ENCODE measurements around the gene CRYBG1. TPM values are rescaled to one million over a fixed set of nuclear protein-coding genes. Genes with fewer than 3 reads are reported as not detected.
"Not testable (repeated sequence)": the region's sequence is repeated elsewhere in the genome, so short reads cannot be mapped to it uniquely, and the experiment has no call there.

Gene CRYBG1
- total and polyA plus RNA-seq, 2 donors = 6.6 to 32.4 TPM

- Histone ChIP-seq H3K4me3 (ENCODE audit: low read depth, low read length) (no peak overlapping the region), H3K27ac (ENCODE audit: low read depth) (no peak overlapping the region), H3K36me3 (ENCODE audit: insufficient read depth) (peaks cover 3% of the 10 kb centered on the region), H3K4me1 (ENCODE audit: insufficient read depth) (no peaks in the 10 kb centered on the region)
- 50% methylated on average over 2 of the region's 2 CpGs for WGBS
- DNase-seq (ENCODE audit: extremely low spot score) = no peak
Measured at GRCh38 chr6:106563614-106564013, 203.1 kb downstream of the CRYBG1 start.

GRCh38 chr6:106564476-106564875, 204.0 kb downstream of the CRYBG1 start:
- 81% methylated on average over 4 of the region's 4 CpGs for WGBS
- Histone ChIP-seq H3K4me1 (ENCODE audit: insufficient read depth) (no peaks in the 10 kb centered on the region), H3K36me3 (ENCODE audit: insufficient read depth) (peaks cover 3% of the 10 kb centered on the region), H3K27ac (ENCODE audit: low read depth) (no peak overlapping the region), H3K4me3 (ENCODE audit: low read depth, low read length) (no peak overlapping the region)
- no peak for DNase-seq (ENCODE audit: extremely low spot score)

- no peaks in the 10 kb centered on the region for H3K4me1 ChIP-seq (ENCODE audit: insufficient read depth)
- peaks cover 3% of the 10 kb centered on the region for H3K36me3 ChIP-seq (ENCODE audit: insufficient read depth)
- 81% methylated on average over 2 of the region's 2 CpGs for WGBS
- DNase-seq (ENCODE audit: extremely low spot score) = no peak
- no peak overlapping the region for H3K27ac ChIP-seq (ENCODE audit: low read depth)
- no peak overlapping the region for H3K4me3 ChIP-seq (ENCODE audit: low read depth, low read length)
Measured at GRCh38 chr6:106568530-106568929, 208.0 kb downstream of the CRYBG1 start.

- no peak for DNase-seq (ENCODE audit: extremely low spot score)
- Histone ChIP-seq H3K36me3 (ENCODE audit: insufficient read depth) (peaks cover 3% of the 10 kb centered on the region), H3K4me1 (ENCODE audit: insufficient read depth) (no peaks in the 10 kb centered on the region), H3K27ac (ENCODE audit: low read depth) (no peak overlapping the region), H3K4me3 (ENCODE audit: low read depth, low read length) (no peak overlapping the region)
- 96% methylated on average over 4 of the region's 4 CpGs for WGBS
Measured at GRCh38 chr6:106569428-106569827, 208.9 kb downstream of the CRYBG1 start.

- no peak overlapping the region for H3K27ac ChIP-seq (ENCODE audit: low read depth)
- no peak for DNase-seq (ENCODE audit: extremely low spot score)
- WGBS = 74% methylated on average over 5 of the region's 5 CpGs
- H3K36me3 ChIP-seq (ENCODE audit: insufficient read depth) = peaks cover 3% of the 10 kb centered on the region
- no peak overlapping the region for H3K4me3 ChIP-seq (ENCODE audit: low read depth, low read length)
- no peaks in the 10 kb centered on the region for H3K4me1 ChIP-seq (ENCODE audit: insufficient read depth)
Measured at GRCh38 chr6:106572436-106572835, 211.9 kb downstream of the CRYBG1 start.

- DNase-seq (ENCODE audit: extremely low spot score) = no peak
- no peak overlapping the region for H3K4me3 ChIP-seq (ENCODE audit: low read depth, low read length)
- peaks cover 1% of the 10 kb centered on the region for H3K36me3 ChIP-seq (ENCODE audit: insufficient read depth)
- WGBS = 35% methylated on average over 6 of the region's 6 CpGs
- H3K4me1 ChIP-seq (ENCODE audit: insufficient read depth) = no peaks in the 10 kb centered on the region
- no peak overlapping the region for H3K27ac ChIP-seq (ENCODE audit: low read depth)
Measured at GRCh38 chr6:106572875-106573585, 212.5 kb downstream of the CRYBG1 start.

GRCh38 chr6:106574741-106575458, 214.4 kb downstream of the CRYBG1 start:
- H3K27ac ChIP-seq (ENCODE audit: low read depth) = no peak overlapping the region
- peaks cover 1% of the 10 kb centered on the region for H3K36me3 ChIP-seq (ENCODE audit: insufficient read depth)
- no peaks in the 10 kb centered on the region for H3K4me1 ChIP-seq (ENCODE audit: insufficient read depth)
- DNase-seq (ENCODE audit: extremely low spot score) = no peak
- WGBS = 86% methylated on average over 16 of the region's 16 CpGs
- no peak overlapping the region for H3K4me3 ChIP-seq (ENCODE audit: low read depth, low read length)

- H3K4me1 ChIP-seq (ENCODE audit: insufficient read depth) = no peaks in the 10 kb centered on the region
- peaks cover 1% of the 10 kb centered on the region for H3K36me3 ChIP-seq (ENCODE audit: insufficient read depth)
- 85% methylated on average over 2 of the region's 2 CpGs for WGBS
- H3K4me3 ChIP-seq (ENCODE audit: low read depth, low read length) = no peak overlapping the region
- no peak for DNase-seq (ENCODE audit: extremely low spot score)
- H3K27ac ChIP-seq (ENCODE audit: low read depth) = no peak overlapping the region
Measured at GRCh38 chr6:106579281-106579680, 218.8 kb downstream of the CRYBG1 start.

GRCh38 chr6:106581468-106581867, 221.0 kb downstream of the CRYBG1 start:
- WGBS = 81% methylated on average over 1 of the region's 1 CpG
- no peaks in the 10 kb centered on the region for H3K36me3 ChIP-seq (ENCODE audit: insufficient read depth)
- H3K4me1 ChIP-seq (ENCODE audit: insufficient read depth) = no peaks in the 10 kb centered on the region
- no peak for DNase-seq (ENCODE audit: extremely low spot score)
- H3K27ac ChIP-seq (ENCODE audit: low read depth) = no peak overlapping the region
- no peak overlapping the region for H3K4me3 ChIP-seq (ENCODE audit: low read depth, low read length)

- no peaks in the 10 kb centered on the region for H3K36me3 ChIP-seq (ENCODE audit: insufficient read depth)
Measured at GRCh38 chr6:106586815-106587415, 226.4 kb downstream of the CRYBG1 start.

GRCh38 chr6:106588937-106589336, 228.4 kb downstream of the CRYBG1 start:
- not testable (repeated sequence) for H3K4me1 ChIP-seq (ENCODE audit: insufficient read depth); H3K36me3 ChIP-seq (ENCODE audit: insufficient read depth); DNase-seq (ENCODE audit: extremely low spot score); H3K27ac ChIP-seq (ENCODE audit: low read depth); H3K4me3 ChIP-seq (ENCODE audit: low read depth, low read length)
- 87% methylated on average over 4 of the region's 5 CpGs for WGBS

More at GRCh38 chr6:106586815-106587415, 226.4 kb downstream of the CRYBG1 start:
- Histone ChIP-seq H3K4me1 (ENCODE audit: insufficient read depth) (no peaks in the 10 kb centered on the region), H3K27ac (ENCODE audit: low read depth) (no peak overlapping the region), H3K4me3 (ENCODE audit: low read depth, low read length) (no peak overlapping the region)
- WGBS = 88% methylated on average over 4 of the region's 4 CpGs
- DNase-seq (ENCODE audit: extremely low spot score) = peak; percentile 53

- WGBS = 94% methylated on average over 3 of the region's 3 CpGs
- Histone ChIP-seq H3K4me1 (ENCODE audit: insufficient read depth) (no peaks in the 10 kb centered on the region), H3K36me3 (ENCODE audit: insufficient read depth) (no peaks in the 10 kb centered on the region), H3K4me3 (ENCODE audit: low read depth, low read length) (no peak overlapping the region), H3K27ac (ENCODE audit: low read depth) (no peak overlapping the region)
- DNase-seq (ENCODE audit: extremely low spot score) = no peak
Measured at GRCh38 chr6:106591111-106591825, 230.8 kb downstream of the CRYBG1 start.

- DNase-seq (ENCODE audit: extremely low spot score) = no peak
- Histone ChIP-seq H3K4me1 (ENCODE audit: insufficient read depth) (no peaks in the 10 kb centered on the region), H3K36me3 (ENCODE audit: insufficient read depth) (no peaks in the 10 kb centered on the region), H3K4me3 (ENCODE audit: low read depth, low read length) (no peak overlapping the region), H3K27ac (ENCODE audit: low read depth) (no peak overlapping the region)
- 86% methylated on average over 2 of the region's 2 CpGs for WGBS
Measured at GRCh38 chr6:106599440-106599839, 238.9 kb downstream of the CRYBG1 start.

Measured in urinary bladder (tissue), 4 donors.